Heart left ventricle (tissue), 16 donors: ENCODE data around the gene RBBP8. TPM values are rescaled to one million over a fixed set of nuclear protein-coding genes. Genes with fewer than 3 reads are reported as not detected.

Experiments
- ATAC-seq, 4 donors: fragments of 200-7000 bp; cut with Tn5 transposase; one replicate each; pipeline ENCODE4 v1.9.1; 2020 to 2022; ENCODE audit warnings: moderate library complexity in 4 of 4, mild to moderate bottlenecking in 3 of 4, moderate number of reproducible peaks in 1 of 4
- DNase-seq, 5 donors: peaks; one replicate each; pipeline ENCODE4 v3.0.0-alpha.2; 2020
- H3K27ac ChIP-seq, 12 donors: fragments of 200-600 bp; sonication (generic) in 4 of 12; one replicate each; pipeline versions ENCODE4 v1.5.0 to v1.8.0; 2016 to 2022; ENCODE audit warnings: mild to moderate bottlenecking in 2 of 12
- H3K27me3 ChIP-seq, 9 donors: fragments of 200-600 bp; sonication (generic) in 2 of 9; one replicate each; pipeline versions ENCODE4 v1.5.1 to v1.8.0; 2016 to 2022; ENCODE audit warnings: mild to moderate bottlenecking in 3 of 9
- H3K36me3 ChIP-seq, 9 donors: fragments of 200-600 bp; sonication (generic) in 2 of 9; one replicate each; pipeline versions ENCODE4 v1.5.0 to v1.8.0; 2018 to 2022; ENCODE audit warnings: mild to moderate bottlenecking in 2 of 9
- H3K4me1 ChIP-seq, 12 donors: fragments of 200-600 bp; sonication (generic) in 4 of 12; one replicate each; pipeline versions ENCODE4 v1.5.0 to v1.8.0; 2016 to 2022; ENCODE audit warnings: mild to moderate bottlenecking in 3 of 12
- H3K4me3 ChIP-seq, 12 donors: fragments of 200-600 bp; sonication (generic) in 4 of 12; one replicate each; pipeline versions ENCODE4 v1.5.0 to v1.8.0; 2017 to 2022; ENCODE audit warnings: mild to moderate bottlenecking in 9 of 12, moderate library complexity in 4 of 12
- H3K9me3 ChIP-seq, 12 donors: fragments of 200-600 bp; sonication (generic) in 4 of 12; one replicate each; pipeline versions ENCODE4 v1.5.0 to v1.8.0; 2016 to 2022; ENCODE audit warnings: mild to moderate bottlenecking in 1 of 12
- CTCF ChIP-seq, 12 donors: fragments of 200-600 bp; sonication (generic) in 4 of 12; IDR thresholded peaks; one replicate each; pipeline versions ENCODE4 v1.5.0 to v1.8.0; 2018 to 2022; ENCODE audit warnings: antibody characterized with exemption in 12 of 12, mild to moderate bottlenecking in 5 of 12
- POLR2A ChIP-seq, 2 donors: fragments of 450-650 bp; IDR thresholded peaks; one replicate each; pipeline ENCODE4 v1.6.1; 2017; ENCODE audit warnings: antibody characterized with exemption in 2 of 2, mild to moderate bottlenecking in 2 of 2, moderate library complexity in 2 of 2
- WGBS, 4 donors: extraction: QIAGEN DNeasy Blood & Tissue Kit in 2 of 4; methylation state at CpG; one replicate each; pipeline versions ENCODE4 v1.1.5 to v1.1.7; 2013 to 2018; 5-methylcytosine and 5-hydroxymethylcytosine counted together
- intact Hi-C, 10 donors: fragments of 100-400 bp; cut with DNase I; formaldehyde crosslinking; loops; one replicate each; pipeline versions ENCODE4 v1.11.1 to v1.14.2; 2022
- polyA plus RNA-seq, 2 donors: library from polyadenylated mRNA; stranded (reverse); fragments of 200-250 nt; gene quantifications; one replicate each; pipeline ENCODE4 v1.2.3, GENCODE V29; 2013
- total RNA-seq, 9 donors: library from RNA; depleted of rRNA in 2 of 9; stranded (reverse); fragments of >200 nt in 2 of 9; fragmentation: NEBNext Ultra II Directional in 3 of 9; extraction: Animal tissue kit (Norgen Biotek cat#: 25700) in 3 of 9; gene quantifications; one replicate each; pipeline versions ENCODE4 v1.1.0 to v1.2.4, GENCODE V29; 2016 to 2023
- donor health status: ischemic (EF 13 %, LVEDD 7.1; RV severe dilation, severe dysfunction).
- donor health status: healthy with polysubstance abuse.
- donor health status: DM: no; HTN: yes; CAD: no.
- donor health status: DM: no; HTN: no; CAD: no.
- donor health status: ischemic (EF 25% LVEDD 6.9; RV normal size, moderate dysfunction).
- donor health status: ischemic (EF 25% LVEDD 5.7; RV mildly dilated, moderate dysfunction).
- donor health status: healthy.
- donor health status: DM: yes; HTN: yes; CAD: no.
- donor health status: ischemic (EF 35%, LVEDD 5.7; RV mildly dilated, moderate dysfunction).
- donor health status: nonischemic (EF 11% LVEDD 7.7; RV severe dilation, severe dysfunction).
- donor health status: DM: yes; HTN: yes; CAD: no.
- donor health status: PGD.
- donor health status: ischemic (EF 29% LVEDD 5.4; RV normal size, mild dysfunction).
- donor health status: nonischemic (EF 23%, LVEDD 6.1; RV moderate dilation, normal function).

RBBP8 gene
- total and polyA plus RNA-seq, 11 donors = 5.1 to 12.2 (median 8.8) TPM

DNA sequence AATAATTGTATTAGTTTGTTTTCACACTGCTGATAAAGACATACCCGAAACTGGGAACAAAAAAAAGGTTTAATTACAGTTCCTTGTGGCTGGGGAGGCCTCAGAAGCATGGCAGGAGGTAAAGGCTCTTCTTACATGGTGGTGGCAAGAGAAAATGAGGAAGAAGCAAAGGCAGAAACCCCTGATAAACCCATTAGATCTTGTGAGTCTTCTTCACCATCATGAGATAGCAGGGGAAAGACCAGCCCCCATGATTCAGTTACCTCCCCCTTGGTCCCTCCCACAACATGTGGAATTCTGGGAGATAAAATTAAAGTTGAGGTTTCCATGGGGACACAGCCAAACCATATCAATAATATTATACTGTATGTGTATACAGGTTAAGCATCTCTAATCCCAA, 128.9 kb downstream of the RBBP8 start:
- H3K4me1 ChIP-seq = peaks cover 0 to 4% (median 0%) of the 10 kb centered on the region in 12 donors
- no peaks in the 10 kb centered on the region for H3K36me3 ChIP-seq
- no peak for TF ChIP-seq POLR2A (IDR thresholded peaks at IDR 0.05)
- no peak for TF ChIP-seq CTCF (IDR thresholded peaks at IDR 0.05)
- ATAC-seq = no peak
- H3K4me3 ChIP-seq = no peak overlapping the region
- H3K27ac ChIP-seq = no peak overlapping the region
- 67 to 79% (median 69%) methylated on average over 1 of the region's 1 CpG for WGBS, 4 donors
- H3K9me3 ChIP-seq = peaks cover 0 to 6% (median 0%) of the 10 kb centered on the region in 12 donors
- intact Hi-C loops = no loop called here
- DNase-seq = no peak
- peaks cover 0 to 11% (median 0%) of the 10 kb centered on the region in 9 donors for H3K27me3 ChIP-seq

DNA sequence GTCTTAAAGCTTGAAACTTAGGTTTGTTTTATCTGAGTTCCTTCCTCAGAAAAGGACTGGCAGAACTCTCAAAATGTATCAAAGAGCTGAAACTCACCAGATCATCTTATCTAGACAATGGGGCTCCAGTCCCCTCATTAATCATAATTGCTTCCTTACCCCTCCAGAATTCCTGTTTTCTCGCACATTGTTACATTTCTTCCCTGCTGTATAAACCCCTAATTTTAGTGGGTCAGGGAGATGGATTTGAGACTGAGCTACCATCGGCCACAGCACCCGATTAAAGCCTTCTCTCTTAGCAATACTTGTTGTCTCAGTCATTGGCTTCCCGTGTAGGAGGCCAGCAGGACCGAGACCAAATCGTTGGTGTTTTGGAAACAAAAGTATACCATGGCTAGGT, 130.4 kb downstream of the RBBP8 start:
- DNase-seq = no peak

DNA sequence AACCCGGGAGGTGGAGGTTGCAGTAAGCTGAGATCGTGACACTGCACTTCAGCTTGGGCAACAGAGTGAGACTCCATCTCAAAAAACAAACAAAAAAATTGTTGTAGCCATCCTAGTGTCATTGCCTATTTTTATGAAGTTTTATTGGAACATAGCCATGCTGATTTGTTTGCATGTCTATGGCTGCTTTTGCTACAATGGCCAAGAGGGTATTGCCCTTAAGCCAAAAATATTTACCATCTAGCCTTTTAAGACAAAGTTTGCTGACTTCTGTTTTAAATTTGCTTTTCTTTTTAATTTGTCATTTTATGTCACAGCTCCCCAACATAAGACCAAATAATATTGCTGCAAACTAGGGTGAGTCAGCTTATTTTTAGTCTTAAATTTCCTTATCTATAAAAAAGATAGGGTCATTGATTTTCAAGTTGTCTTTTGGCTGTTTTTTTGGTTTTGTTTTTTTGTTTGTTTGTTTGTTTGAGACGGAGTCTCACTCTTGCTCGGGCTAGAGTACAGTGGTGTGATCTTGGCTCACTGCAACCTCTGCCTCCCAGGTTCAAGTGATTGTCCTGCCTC, 132.2 kb downstream of the RBBP8 start:
- no peak for ATAC-seq
- no peaks in the 10 kb centered on the region for H3K36me3 ChIP-seq
- DNase-seq = no peak
- H3K9me3 ChIP-seq = peaks cover 0 to 6% (median 0%) of the 10 kb centered on the region in 12 donors
- H3K27ac ChIP-seq = no peak overlapping the region
- intact Hi-C loops = no loop called here
- H3K4me1 ChIP-seq = peaks cover 0 to 25% (median 0%) of the 10 kb centered on the region in 12 donors
- TF ChIP-seq CTCF (IDR thresholded peaks at IDR 0.05) (no peak), POLR2A (IDR thresholded peaks at IDR 0.05) (no peak)
- H3K4me3 ChIP-seq = no peak overlapping the region
- peaks cover 0 to 5% (median 0%) of the 10 kb centered on the region in 9 donors for H3K27me3 ChIP-seq
- WGBS, 4 donors = 88 to 93% (median 90%) methylated on average over 4 of the region's 4 CpGs

More for the DNA sequence above, 130.4 kb downstream of the RBBP8 start:
- Histone ChIP-seq H3K27ac (no peak overlapping the region), H3K4me3 (no peak overlapping the region), H3K4me1 (peaks cover 0 to 6% (median 0%) of the 10 kb centered on the region in 12 donors), H3K27me3 (peaks cover 0 to 11% (median 0%) of the 10 kb centered on the region in 9 donors), H3K36me3 (no peaks in the 10 kb centered on the region), H3K9me3 (peaks cover 0 to 6% (median 0%) of the 10 kb centered on the region in 12 donors)
- no peak for TF ChIP-seq POLR2A (IDR thresholded peaks at IDR 0.05)
- TF ChIP-seq CTCF (IDR thresholded peaks at IDR 0.05) = no peak
- intact Hi-C loops = no loop called here
- no peak for ATAC-seq
- 90 to 98% (median 97%) methylated on average over 6 of the region's 6 CpGs for WGBS, 4 donors

- 54 to 69% (median 63%) methylated on average over 7 of the region's 7 CpGs for WGBS, 4 donors
- Histone ChIP-seq H3K4me3 (no peak overlapping the region), H3K36me3 (no peaks in the 10 kb centered on the region), H3K27ac (no peak overlapping the region), H3K9me3 (peaks cover 0 to 6% (median 0%) of the 10 kb centered on the region in 12 donors), H3K4me1 (peaks cover 0 to 32% (median 0%) of the 10 kb centered on the region in 12 donors), H3K27me3 (no peaks in the 10 kb centered on the region)
- intact Hi-C loops = no loop called here
- ATAC-seq = no peak
- no peak for DNase-seq
- TF ChIP-seq CTCF (IDR thresholded peaks at IDR 0.05) (no peak), POLR2A (IDR thresholded peaks at IDR 0.05) (no peak)
Observed at GRCh38 chr18:23066060-23066459, 132.9 kb downstream of the RBBP8 start.
